ENCODE measurements around the gene TSPAN5. TPM values are rescaled to one million over a fixed set of nuclear protein-coding genes. Genes with fewer than 3 reads are reported as not detected.

TSPAN5 gene
- total RNA-seq, 1 donor from 2014 or later = 13.7 TPM

DNA sequence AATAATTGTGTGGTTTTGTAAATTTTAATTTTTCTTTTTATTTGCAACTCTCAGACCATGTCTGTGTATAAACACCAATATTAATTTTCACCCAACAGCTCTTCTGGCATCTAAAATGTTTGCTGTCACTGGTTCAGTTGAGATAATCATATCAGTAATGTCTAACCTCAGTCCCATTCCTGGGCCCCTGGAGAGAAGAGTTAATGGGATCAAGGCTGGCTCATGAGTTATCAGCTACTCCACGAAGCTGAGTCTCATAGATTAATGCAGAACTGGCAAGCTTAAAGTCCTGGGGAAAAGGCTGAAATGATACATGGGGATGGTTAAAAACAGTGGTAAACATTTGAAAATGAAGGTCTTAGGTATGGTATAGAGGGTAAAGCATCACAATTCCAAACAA lies 28.4 kb upstream of the TSPAN5 start:
- TF ChIP-seq, protein P1, sequence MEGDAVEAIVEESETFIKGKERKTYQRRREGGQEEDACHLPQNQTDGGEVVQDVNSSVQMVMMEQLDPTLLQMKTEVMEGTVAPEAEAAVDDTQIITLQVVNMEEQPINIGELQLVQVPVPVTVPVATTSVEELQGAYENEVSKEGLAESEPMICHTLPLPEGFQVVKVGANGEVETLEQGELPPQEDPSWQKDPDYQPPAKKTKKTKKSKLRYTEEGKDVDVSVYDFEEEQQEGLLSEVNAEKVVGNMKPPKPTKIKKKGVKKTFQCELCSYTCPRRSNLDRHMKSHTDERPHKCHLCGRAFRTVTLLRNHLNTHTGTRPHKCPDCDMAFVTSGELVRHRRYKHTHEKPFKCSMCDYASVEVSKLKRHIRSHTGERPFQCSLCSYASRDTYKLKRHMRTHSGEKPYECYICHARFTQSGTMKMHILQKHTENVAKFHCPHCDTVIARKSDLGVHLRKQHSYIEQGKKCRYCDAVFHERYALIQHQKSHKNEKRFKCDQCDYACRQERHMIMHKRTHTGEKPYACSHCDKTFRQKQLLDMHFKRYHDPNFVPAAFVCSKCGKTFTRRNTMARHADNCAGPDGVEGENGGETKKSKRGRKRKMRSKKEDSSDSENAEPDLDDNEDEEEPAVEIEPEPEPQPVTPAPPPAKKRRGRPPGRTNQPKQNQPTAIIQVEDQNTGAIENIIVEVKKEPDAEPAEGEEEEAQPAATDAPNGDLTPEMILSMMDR (IDR thresholded peaks at IDR 0.05; ENCODE audit: insufficient read depth, low read length, severe bottlenecking) = no peak
- Histone ChIP-seq H3K4me3 (ENCODE audit: low read depth, low read length) (no peak overlapping the region), H3K27me3 (ENCODE audit: control insufficient read depth, insufficient read depth, low read length) (no peaks in the 10 kb centered on the region), H3K36me3 (ENCODE audit: control insufficient read depth, insufficient read depth, low read length) (no peaks in the 10 kb centered on the region)
- FAIRE-seq (no peak), DNase-seq (ENCODE audit: low read depth) (no peak)

DNA sequence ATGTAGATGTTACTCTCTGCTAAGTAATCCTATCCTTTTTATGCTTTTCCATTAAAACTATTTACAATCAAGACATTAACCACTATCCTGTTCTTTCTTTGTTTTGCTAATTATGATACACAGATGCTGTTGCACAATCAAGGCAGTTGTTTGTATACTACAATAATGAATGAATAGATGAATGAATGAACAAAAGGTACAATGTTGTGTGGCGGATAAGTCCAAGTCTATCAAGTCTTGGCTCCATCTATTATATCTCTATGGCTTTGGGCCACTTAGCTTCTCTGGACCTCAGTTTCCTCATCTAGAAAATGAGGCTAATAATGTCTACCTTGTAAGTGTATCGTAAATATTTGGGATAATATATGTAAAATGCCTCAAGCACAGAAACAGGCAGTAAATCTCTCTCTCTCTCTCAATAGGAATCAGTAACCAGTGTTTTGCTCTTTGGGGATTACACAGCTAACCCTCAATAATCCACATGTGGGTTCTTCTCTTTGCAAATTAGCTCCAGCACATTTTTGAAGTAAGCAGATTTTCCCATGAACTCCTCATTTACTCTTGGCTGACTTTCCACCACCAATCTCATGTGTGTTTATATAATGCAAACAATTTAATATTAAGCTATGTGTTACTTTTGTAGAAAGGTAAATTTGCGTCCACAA lies 27.8 kb upstream of the TSPAN5 start:
- TF ChIP-seq, protein P1 (IDR thresholded peaks at IDR 0.05; ENCODE audit: insufficient read depth, low read length, severe bottlenecking) = no peak
- Histone ChIP-seq H3K4me3 (ENCODE audit: low read depth, low read length) (no peak overlapping the region), H3K36me3 (ENCODE audit: control insufficient read depth, insufficient read depth, low read length) (no peaks in the 10 kb centered on the region), H3K27me3 (ENCODE audit: control insufficient read depth, insufficient read depth, low read length) (no peaks in the 10 kb centered on the region)
- FAIRE-seq (no peak), DNase-seq (ENCODE audit: low read depth) (no peak)

DNA sequence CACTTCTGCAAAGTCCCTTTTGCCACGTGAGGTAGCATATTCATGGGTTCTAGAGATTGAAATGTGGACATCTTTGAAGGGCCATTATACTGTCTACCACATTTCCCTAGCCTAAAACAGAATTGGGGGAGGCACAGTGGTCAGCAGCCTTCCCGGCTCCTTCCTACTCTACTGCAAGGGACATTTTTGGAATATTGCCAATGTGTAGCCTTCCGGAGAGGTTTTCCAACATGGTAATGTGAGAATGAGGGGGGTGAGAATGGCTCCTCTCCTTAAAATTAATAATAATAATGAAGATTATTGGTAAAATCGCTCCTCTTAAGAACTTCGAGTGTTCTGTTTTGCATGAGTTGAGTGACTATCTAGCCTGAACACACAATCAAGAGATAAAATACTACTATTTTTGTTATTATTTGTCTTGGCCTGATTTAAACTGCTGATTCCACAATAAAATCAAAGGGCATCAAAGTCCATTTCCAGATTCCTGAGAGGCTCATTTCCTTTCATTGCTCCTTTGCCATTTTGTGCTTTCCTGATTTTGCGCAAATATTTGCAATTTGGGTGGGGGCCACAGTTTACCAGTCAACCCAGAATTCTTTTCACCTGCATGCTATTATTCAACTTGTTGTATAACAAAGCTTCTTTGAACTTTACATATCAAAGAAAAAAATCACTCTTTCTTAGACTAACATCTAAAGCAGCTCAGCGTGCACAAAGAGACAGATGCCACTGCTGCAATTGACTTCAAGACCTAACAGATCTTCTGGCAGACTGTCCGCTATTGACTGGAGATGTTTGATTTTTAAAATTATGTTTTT lies 27.0 kb upstream of the TSPAN5 start:
- DNase-seq (ENCODE audit: low read depth) (no peak), FAIRE-seq (no peak)
- no peaks in the 10 kb centered on the region for H3K36me3 ChIP-seq (ENCODE audit: control insufficient read depth, insufficient read depth, low read length)
- TF ChIP-seq, protein P1 (IDR thresholded peaks at IDR 0.05; ENCODE audit: insufficient read depth, low read length, severe bottlenecking) = no peak
- no peaks in the 10 kb centered on the region for H3K27me3 ChIP-seq (ENCODE audit: control insufficient read depth, insufficient read depth, low read length)
- H3K4me3 ChIP-seq (ENCODE audit: low read depth, low read length) = no peak overlapping the region

DNA sequence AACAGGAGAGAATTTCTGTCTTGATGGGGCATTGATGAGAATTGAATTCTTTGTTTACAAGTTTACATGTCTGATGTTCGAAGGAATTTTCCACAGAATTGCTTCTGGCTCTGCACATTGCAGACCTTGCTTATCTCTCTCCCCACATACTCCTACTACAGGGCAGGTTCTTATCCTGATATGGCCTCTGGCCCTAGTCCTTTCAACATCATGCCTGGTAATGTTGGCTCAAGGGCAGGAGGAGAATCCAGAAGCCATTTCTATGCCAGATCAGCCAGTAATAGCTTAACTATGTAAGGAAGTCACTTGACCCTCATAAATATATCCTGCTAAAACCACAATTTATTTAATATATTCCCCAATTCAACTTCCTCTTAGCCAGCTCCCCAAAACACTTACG lies 24.3 kb upstream of the TSPAN5 start:
- no peak for DNase-seq (ENCODE audit: low read depth)
- TF ChIP-seq, protein P1 (IDR thresholded peaks at IDR 0.05; ENCODE audit: insufficient read depth, low read length, severe bottlenecking) = no peak
- no peak for FAIRE-seq
- no peak overlapping the region for H3K4me3 ChIP-seq (ENCODE audit: low read depth, low read length)
- no peaks in the 10 kb centered on the region for H3K36me3 ChIP-seq (ENCODE audit: control insufficient read depth, insufficient read depth, low read length)
- H3K27me3 ChIP-seq (ENCODE audit: control insufficient read depth, insufficient read depth, low read length) = no peaks in the 10 kb centered on the region

- Histone ChIP-seq H3K4me3 (ENCODE audit: low read depth, low read length) (no peak overlapping the region), H3K36me3 (ENCODE audit: control insufficient read depth, insufficient read depth, low read length) (no peaks in the 10 kb centered on the region), H3K27me3 (ENCODE audit: control insufficient read depth, insufficient read depth, low read length) (no peaks in the 10 kb centered on the region)
- no peak for DNase-seq (ENCODE audit: low read depth)
- TF ChIP-seq, protein P1 (IDR thresholded peaks at IDR 0.05; ENCODE audit: insufficient read depth, low read length, severe bottlenecking) = no peak
- FAIRE-seq = no peak
Measured at GRCh38 chr4:98680806-98681205, 22.4 kb upstream of the TSPAN5 start.
